Measurements from ENCODE around the gene GORAB. TPM values are rescaled to one million over a fixed set of nuclear protein-coding genes. Genes with fewer than 3 reads are reported as not detected.

The GORAB gene
- total and polyA plus RNA-seq, 2 of the 8 experiments (the other 6 are each of a cell fraction or from before 2014, with no cell fraction given): 4.0 to 9.6 TPM

GRCh38 chr1:170599033-170599432 is 67.1 kb downstream of the GORAB start:
- no peak overlapping the region for H2AFZ ChIP-seq (ENCODE audit: low read length)
- no peak overlapping the region for H4K8ac ChIP-seq (ENCODE audit: extremely low read depth, insufficient read depth, low read length)
- no peak overlapping the region for H3K4me3 ChIP-seq (ENCODE audit: extremely low read depth in 1 of 4, insufficient read depth in 2 of 4, low read depth in 3 of 4, low read length in 4 of 4)
- DNase-seq (ENCODE audit: low read depth in 1 of 2, low spot score in 2 of 2) (no peak), FAIRE-seq (no peak)
- POLR2A ChIA-PET (ENCODE audit: partially characterized antibody): no interaction called here
- no peaks in the 10 kb centered on the region for H3K79me2 ChIP-seq (ENCODE audit: control insufficient read depth in 1 of 2, insufficient read depth in 2 of 2, low read length in 2 of 2)
- no peak overlapping the region for H2BK20ac ChIP-seq (ENCODE audit: low read length)
- CTCF ChIA-PET (ENCODE audit: partially characterized antibody): no interaction called here
- H2BK15ac ChIP-seq (ENCODE audit: low read length): no peak overlapping the region
- H4K5ac ChIP-seq (ENCODE audit: insufficient read length, low read depth, low read length): no peak overlapping the region
- no peak overlapping the region for H4K91ac ChIP-seq (replicated peaks; ENCODE audit: insufficient read length, low read length)
- no peak overlapping the region for H3K4ac ChIP-seq (replicated peaks; ENCODE audit: insufficient read length, low read depth, low read length)
- H3K4me2 ChIP-seq (ENCODE audit: insufficient read depth in 1 of 2, low read depth in 2 of 2, low read length in 2 of 2): no peak overlapping the region
- no peaks in the 10 kb centered on the region for H3K79me1 ChIP-seq (ENCODE audit: low read depth, low read length)
- peaks cover 14 to 17% of the 10 kb centered on the region in 2 experiments for H3K9me3 ChIP-seq (ENCODE audit: insufficient read depth in 2 of 2, low read depth in 1 of 2, low read length in 1 of 2)
- no peaks in the 10 kb centered on the region for H3K36me3 ChIP-seq (ENCODE audit: control insufficient read depth in 2 of 4, insufficient read depth in 4 of 4, low read length in 3 of 4)
- no peak overlapping the region for H3K23ac ChIP-seq (ENCODE audit: insufficient read length)
- H2BK5ac ChIP-seq (ENCODE audit: low read depth, low read length): no peak overlapping the region
- H2AK5ac ChIP-seq (ENCODE audit: low read depth, low read length): no peak overlapping the region
- no peak overlapping the region for H3K9ac ChIP-seq (replicated peaks in 1 of 4; ENCODE audit: extremely low read depth in 1 of 4, low read depth in 3 of 4, low read length in 3 of 4)
- H3K27ac ChIP-seq (ENCODE audit: low read depth, low read length): no peak overlapping the region
- H3K56ac ChIP-seq (replicated peaks; ENCODE audit: insufficient read length, low read depth, low read length): no peak overlapping the region
- H3K27me3 ChIP-seq (replicated peaks in 1 of 4; ENCODE audit: control insufficient read depth in 3 of 4, extremely low read depth in 1 of 4, insufficient read depth in 3 of 4, low read length in 3 of 4): no peaks in the 10 kb centered on the region
- H3K23me2 ChIP-seq (ENCODE audit: low read depth, low read length): no peaks in the 10 kb centered on the region
- H2BK120ac ChIP-seq (replicated peaks; ENCODE audit: low read depth, low read length): no peak overlapping the region
- H2BK12ac ChIP-seq (ENCODE audit: low read depth, low read length): no peak overlapping the region
- no peak overlapping the region for H3K14ac ChIP-seq (ENCODE audit: insufficient read length)
- H3K18ac ChIP-seq (ENCODE audit: extremely low read depth, low read length): no peak overlapping the region
- H3K4me1 ChIP-seq (replicated peaks in 1 of 4; ENCODE audit: control insufficient read depth in 3 of 4, insufficient read depth in 4 of 4, low read length in 3 of 4): no peaks in the 10 kb centered on the region
- H4K20me1 ChIP-seq (replicated peaks in 1 of 2; ENCODE audit: control insufficient read depth in 1 of 2, insufficient read depth in 2 of 2, low read length in 2 of 2): no peaks in the 10 kb centered on the region
- TF ChIP-seq SP2 (IDR thresholded peaks at IDR 0.05; ENCODE audit: low read length) (no peak), PHF8 (conservative IDR thresholded peaks at IDR 0.05; ENCODE audit: low read depth, low read length) (no peak), ASH2L (IDR thresholded peaks at IDR 0.05; ENCODE audit: low read length) (no peak), CTBP2 (IDR thresholded peaks at IDR 0.05; ENCODE audit: borderline replicate concordance, insufficient read depth, insufficient read length, low read length) (no peak), GTF2F1 (IDR thresholded peaks at IDR 0.05; ENCODE audit: borderline replicate concordance, low read depth, low read length) (no peak), ZNF274 (IDR thresholded peaks at IDR 0.05; ENCODE audit: borderline replicate concordance, extremely low read depth, low read length) (no peak), POLR2AphosphoS5 (IDR thresholded peaks at IDR 0.05; ENCODE audit: low read depth, low read length) (no peak), MAFK (IDR thresholded peaks at IDR 0.05; ENCODE audit: low read depth, low read length) (no peak), NANOG (IDR thresholded peaks at IDR 0.05; ENCODE audit: insufficient read depth, low read depth, low read length, poor library complexity, severe bottlenecking) (no peak), SIRT6 (IDR thresholded peaks at IDR 0.05; ENCODE audit: low read length) (no peak), TCF12 (IDR thresholded peaks at IDR 0.05; ENCODE audit: low read depth, low read length) (no peak), HDAC6 (IDR thresholded peaks at IDR 0.05; ENCODE audit: low read depth, low read length) (no peak), JUN (IDR thresholded peaks at IDR 0.05; ENCODE audit: low read depth, low read length) (no peak)
- TF ChIP-seq, protein P1, sequence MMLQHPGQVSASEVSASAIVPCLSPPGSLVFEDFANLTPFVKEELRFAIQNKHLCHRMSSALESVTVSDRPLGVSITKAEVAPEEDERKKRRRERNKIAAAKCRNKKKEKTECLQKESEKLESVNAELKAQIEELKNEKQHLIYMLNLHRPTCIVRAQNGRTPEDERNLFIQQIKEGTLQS (IDR thresholded peaks at IDR 0.05; ENCODE audit: insufficient read depth, low read depth, low read length): no peak

All from H1 (cell line).